DOHH2 (cell line): ENCODE measurements around the gene SERTAD2.

Source experiments
- EZH2phosphoT487 ChIP-seq: fragments of 200-600 bp; sonication (generic); IDR thresholded peaks from 2 replicates; pipeline ENCODE4 v1.6.1; 2017; ENCODE audit warnings: borderline replicate concordance, mild to moderate bottlenecking, antibody characterized with exemption, low read length, moderate library complexity, mixed read lengths
- TF ChIP-seq, protein P1 (sequence below): fragments of 200-600 bp; sonication (generic); IDR thresholded peaks from one replicate; pipeline ENCODE4 v1.5.1; 2014; ENCODE audit warnings: antibody characterized with exemption, mild to moderate bottlenecking, low read depth, low read length; ENCODE audit not compliant: poor library complexity, severe bottlenecking

DNA sequence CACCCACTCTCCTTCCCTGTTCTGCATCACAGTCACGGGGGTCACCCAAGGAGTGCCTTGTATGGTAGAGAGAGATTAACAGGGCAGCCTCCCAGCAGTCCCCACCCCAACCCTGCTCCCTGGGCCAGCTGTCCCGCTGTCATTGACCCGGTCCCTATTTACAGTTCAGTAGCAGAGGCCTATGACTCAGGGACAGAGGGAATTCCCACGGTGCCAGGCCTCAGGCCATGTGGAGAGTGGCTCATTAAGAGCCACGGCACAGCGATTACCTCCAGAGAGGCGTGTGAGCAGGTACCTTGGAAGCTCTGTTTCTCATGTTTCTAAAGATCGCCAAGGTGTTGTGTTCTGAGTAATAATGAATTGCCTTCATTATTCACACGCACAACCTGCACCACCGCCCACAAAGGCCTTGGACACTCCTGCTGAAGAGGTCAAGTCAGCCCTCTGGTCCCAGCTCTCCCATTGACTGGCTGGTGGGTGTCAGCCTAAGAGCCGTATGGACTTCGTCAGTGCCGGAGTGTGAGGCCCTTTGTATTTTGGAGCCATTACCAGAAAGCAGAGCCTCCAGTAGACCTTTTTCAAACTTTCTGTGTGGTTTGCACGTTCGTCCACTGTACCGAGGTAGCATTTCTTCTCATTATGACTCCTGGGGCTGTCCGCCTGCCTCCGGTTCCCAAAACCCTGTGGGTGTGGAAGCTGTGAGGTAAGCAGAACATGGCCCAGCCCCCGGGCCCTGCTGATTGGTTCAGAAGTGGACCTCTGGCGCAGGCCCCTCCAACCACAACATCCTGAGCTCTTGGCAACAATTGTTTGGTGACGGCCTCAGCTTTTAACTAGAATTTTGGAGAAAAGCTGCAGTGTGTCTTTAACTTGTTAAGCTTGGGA, 47.0 kb downstream of the SERTAD2 start:
- TF ChIP-seq, protein P1, sequence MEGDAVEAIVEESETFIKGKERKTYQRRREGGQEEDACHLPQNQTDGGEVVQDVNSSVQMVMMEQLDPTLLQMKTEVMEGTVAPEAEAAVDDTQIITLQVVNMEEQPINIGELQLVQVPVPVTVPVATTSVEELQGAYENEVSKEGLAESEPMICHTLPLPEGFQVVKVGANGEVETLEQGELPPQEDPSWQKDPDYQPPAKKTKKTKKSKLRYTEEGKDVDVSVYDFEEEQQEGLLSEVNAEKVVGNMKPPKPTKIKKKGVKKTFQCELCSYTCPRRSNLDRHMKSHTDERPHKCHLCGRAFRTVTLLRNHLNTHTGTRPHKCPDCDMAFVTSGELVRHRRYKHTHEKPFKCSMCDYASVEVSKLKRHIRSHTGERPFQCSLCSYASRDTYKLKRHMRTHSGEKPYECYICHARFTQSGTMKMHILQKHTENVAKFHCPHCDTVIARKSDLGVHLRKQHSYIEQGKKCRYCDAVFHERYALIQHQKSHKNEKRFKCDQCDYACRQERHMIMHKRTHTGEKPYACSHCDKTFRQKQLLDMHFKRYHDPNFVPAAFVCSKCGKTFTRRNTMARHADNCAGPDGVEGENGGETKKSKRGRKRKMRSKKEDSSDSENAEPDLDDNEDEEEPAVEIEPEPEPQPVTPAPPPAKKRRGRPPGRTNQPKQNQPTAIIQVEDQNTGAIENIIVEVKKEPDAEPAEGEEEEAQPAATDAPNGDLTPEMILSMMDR = no peak
- TF ChIP-seq EZH2phosphoT487 = no peak
